GM18868 (cell line): Measurements from ENCODE around the gene KRT73.

Source experiments
- ATAC-seq: cut with Tn5 transposase; IDR thresholded peaks from one replicate; pipeline ENCODE4 v1.9.1; 2021; ENCODE audit warnings: mild to moderate bottlenecking, moderate library complexity; ENCODE audit not compliant: unreplicated experiment

The KRT73 gene

GRCh38 chr12:52646613-52647012 lies 28.3 kb upstream of the KRT73 start:
- ATAC-seq = no peak

GRCh38 chr12:52645982-52646381 lies 27.6 kb upstream of the KRT73 start:
- no peak for ATAC-seq

- no peak for ATAC-seq
These were observed 26.9 kb upstream of the KRT73 start for GRCh38 chr12:52645120-52645761.

- no peak for ATAC-seq
These were observed 25.7 kb upstream of the KRT73 start for GRCh38 chr12:52644078-52644415.

GRCh38 chr12:52643233-52644077 lies 25.1 kb upstream of the KRT73 start:
- no peak for ATAC-seq

- no peak for ATAC-seq
These were observed 23.1 kb upstream of the KRT73 start for GRCh38 chr12:52641468-52641867.

GRCh38 chr12:52637299-52637698 lies 18.9 kb upstream of the KRT73 start:
- no peak for ATAC-seq

GRCh38 chr12:52636592-52637258 lies 18.4 kb upstream of the KRT73 start:
- ATAC-seq = no peak

- ATAC-seq = no peak
These were observed 17.8 kb upstream of the KRT73 start for GRCh38 chr12:52636189-52636588.

GRCh38 chr12:52634266-52635056 lies 16.1 kb upstream of the KRT73 start:
- ATAC-seq = no peak

- no peak for ATAC-seq
These were observed 15.0 kb upstream of the KRT73 start for GRCh38 chr12:52633383-52633782.

GRCh38 chr12:52632656-52633055 lies 14.3 kb upstream of the KRT73 start:
- ATAC-seq = no peak

GRCh38 chr12:52631676-52632459 lies 13.5 kb upstream of the KRT73 start:
- ATAC-seq = no peak

- ATAC-seq = no peak
These were observed 12.9 kb upstream of the KRT73 start for GRCh38 chr12:52631264-52631663.

- no peak for ATAC-seq
These were observed 12.3 kb upstream of the KRT73 start for GRCh38 chr12:52630599-52631200.

- no peak for ATAC-seq
These were observed 11.7 kb upstream of the KRT73 start for GRCh38 chr12:52630008-52630500.

- ATAC-seq = no peak
These were observed 11.1 kb upstream of the KRT73 start for GRCh38 chr12:52629281-52630007.

- ATAC-seq = no peak
These were observed 10.5 kb upstream of the KRT73 start for GRCh38 chr12:52628841-52629240.

GRCh38 chr12:52628111-52628507 lies 9.8 kb upstream of the KRT73 start:
- no peak for ATAC-seq
